Measurements from ENCODE around the gene KCNF1. TPM values are rescaled to one million over a fixed set of nuclear protein-coding genes. Genes with fewer than 3 reads are reported as not detected.

Gene KCNF1
- total RNA-seq, 1 donor from 2014 or later: 0.83 TPM

DNA sequence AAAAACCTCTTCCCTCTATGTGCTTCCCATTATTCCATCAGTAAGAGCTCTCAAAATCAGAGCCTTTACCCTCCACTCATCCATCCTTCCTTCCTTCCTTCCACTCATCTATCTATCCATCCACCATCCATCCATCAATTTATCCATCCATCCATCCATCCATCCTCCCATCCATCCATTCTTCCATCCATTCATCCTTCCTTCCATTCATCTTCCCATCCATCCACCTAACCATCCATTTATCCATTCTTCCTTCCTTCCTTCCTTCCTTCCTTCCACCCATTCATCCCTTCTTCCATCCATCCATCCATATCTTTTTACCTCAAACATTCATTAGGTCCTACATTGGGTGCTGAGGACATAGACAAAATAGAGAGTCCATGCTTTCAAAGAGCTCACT lies 19.4 kb upstream of the KCNF1 start:
- Mint-ChIP-seq H3K4me1 (peaks cover 4% of the 10 kb centered on the region), H3K27ac (no peak overlapping the region), H3K27me3 (ENCODE audit: low read depth) (peaks cover 56% of the 10 kb centered on the region), H3K4me3 (no peak overlapping the region), H3K9me3 (no peaks in the 10 kb centered on the region), H3K36me3 (no peaks in the 10 kb centered on the region)
- DNase-seq (ENCODE audit: low spot score in 2 of 2, unreplicated experiment in 2 of 2): no peak
- TF ChIP-seq, protein P1, sequence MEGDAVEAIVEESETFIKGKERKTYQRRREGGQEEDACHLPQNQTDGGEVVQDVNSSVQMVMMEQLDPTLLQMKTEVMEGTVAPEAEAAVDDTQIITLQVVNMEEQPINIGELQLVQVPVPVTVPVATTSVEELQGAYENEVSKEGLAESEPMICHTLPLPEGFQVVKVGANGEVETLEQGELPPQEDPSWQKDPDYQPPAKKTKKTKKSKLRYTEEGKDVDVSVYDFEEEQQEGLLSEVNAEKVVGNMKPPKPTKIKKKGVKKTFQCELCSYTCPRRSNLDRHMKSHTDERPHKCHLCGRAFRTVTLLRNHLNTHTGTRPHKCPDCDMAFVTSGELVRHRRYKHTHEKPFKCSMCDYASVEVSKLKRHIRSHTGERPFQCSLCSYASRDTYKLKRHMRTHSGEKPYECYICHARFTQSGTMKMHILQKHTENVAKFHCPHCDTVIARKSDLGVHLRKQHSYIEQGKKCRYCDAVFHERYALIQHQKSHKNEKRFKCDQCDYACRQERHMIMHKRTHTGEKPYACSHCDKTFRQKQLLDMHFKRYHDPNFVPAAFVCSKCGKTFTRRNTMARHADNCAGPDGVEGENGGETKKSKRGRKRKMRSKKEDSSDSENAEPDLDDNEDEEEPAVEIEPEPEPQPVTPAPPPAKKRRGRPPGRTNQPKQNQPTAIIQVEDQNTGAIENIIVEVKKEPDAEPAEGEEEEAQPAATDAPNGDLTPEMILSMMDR (IDR thresholded peaks at IDR 0.05; ENCODE audit: unreplicated experiment): no peak

- Mint-ChIP-seq H3K36me3 (no peaks in the 10 kb centered on the region), H3K4me1 (no peaks in the 10 kb centered on the region), H3K4me3 (no peak overlapping the region), H3K27me3 (ENCODE audit: low read depth) (peaks cover 54% of the 10 kb centered on the region), H3K27ac (no peak overlapping the region), H3K9me3 (no peaks in the 10 kb centered on the region)
- TF ChIP-seq, protein P1 (IDR thresholded peaks at IDR 0.05; ENCODE audit: unreplicated experiment): no peak
- DNase-seq (ENCODE audit: low spot score in 2 of 2, unreplicated experiment in 2 of 2): no peak
These were observed 18.9 kb upstream of the KCNF1 start for GRCh38 chr2:10892796-10893350.

DNA sequence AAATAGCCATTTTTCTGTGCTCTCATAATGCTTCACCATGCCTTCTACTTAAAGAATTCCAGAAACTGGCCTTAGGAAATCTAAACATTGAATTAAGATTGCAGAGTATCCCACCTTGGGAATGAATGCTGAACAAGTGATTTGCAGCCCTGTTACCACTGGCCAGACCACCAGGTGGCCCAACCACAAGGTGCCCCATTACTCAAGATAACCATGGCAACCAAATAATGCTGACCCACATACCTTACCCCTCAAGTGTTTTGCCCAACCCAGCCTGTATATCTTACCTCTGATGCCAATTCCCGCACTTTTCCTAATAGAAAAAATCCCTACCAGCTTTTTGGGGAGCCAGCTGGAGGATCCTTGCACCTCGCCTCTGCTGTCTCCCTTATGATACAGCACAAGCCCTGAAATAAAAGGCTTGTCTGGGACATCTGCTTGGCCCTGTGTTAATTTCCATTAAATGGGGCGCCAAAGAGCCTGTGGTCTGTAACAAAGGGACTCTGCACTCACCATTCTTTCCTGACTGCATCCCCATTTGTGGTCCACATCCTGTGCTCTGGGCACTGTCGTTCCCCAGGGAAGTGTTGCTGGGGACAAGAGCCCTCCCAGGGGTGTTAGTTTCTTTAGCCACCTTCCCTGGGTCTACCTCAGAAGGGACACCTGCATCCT lies 17.3 kb upstream of the KCNF1 start:
- H3K27me3 Mint-ChIP-seq (ENCODE audit: low read depth): peaks cover 53% of the 10 kb centered on the region
- no peak overlapping the region for H3K27ac Mint-ChIP-seq
- H3K36me3 Mint-ChIP-seq: no peaks in the 10 kb centered on the region
- no peak overlapping the region for H3K4me3 Mint-ChIP-seq
- TF ChIP-seq, protein P1 (IDR thresholded peaks at IDR 0.05; ENCODE audit: unreplicated experiment): no peak
- no peaks in the 10 kb centered on the region for H3K9me3 Mint-ChIP-seq
- no peak for DNase-seq (ENCODE audit: low spot score in 2 of 2, unreplicated experiment in 2 of 2)
- no peaks in the 10 kb centered on the region for H3K4me1 Mint-ChIP-seq

DNA sequence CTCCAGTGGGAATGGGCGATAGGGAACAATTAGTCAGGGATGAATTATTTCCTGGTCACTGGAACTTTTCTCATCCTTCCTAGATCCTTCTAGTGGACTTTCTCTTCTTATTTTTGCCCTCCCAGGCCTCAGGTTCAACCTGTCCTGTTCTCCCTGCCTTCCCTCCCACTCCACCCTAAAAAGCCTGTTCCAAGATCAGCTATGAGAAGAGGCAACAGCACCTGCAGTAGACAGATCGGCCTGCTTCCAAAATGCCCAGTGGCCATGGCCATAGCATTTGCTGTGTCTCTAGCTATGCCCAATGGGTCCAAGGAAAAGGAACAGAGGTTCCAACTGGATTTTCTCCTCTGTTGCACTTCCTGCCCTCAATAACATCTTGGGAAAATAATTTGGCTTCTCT lies 16.5 kb upstream of the KCNF1 start:
- TF ChIP-seq, protein P1 (IDR thresholded peaks at IDR 0.05; ENCODE audit: unreplicated experiment): no peak
- Mint-ChIP-seq H3K4me1 (no peaks in the 10 kb centered on the region), H3K4me3 (no peak overlapping the region), H3K27me3 (ENCODE audit: low read depth) (peaks cover 47% of the 10 kb centered on the region), H3K9me3 (no peaks in the 10 kb centered on the region), H3K36me3 (no peaks in the 10 kb centered on the region), H3K27ac (no peak overlapping the region)
- no peak for DNase-seq (ENCODE audit: low spot score in 2 of 2, unreplicated experiment in 2 of 2)

- TF ChIP-seq, protein P1 (IDR thresholded peaks at IDR 0.05; ENCODE audit: unreplicated experiment): no peak
- H3K4me1 Mint-ChIP-seq: no peaks in the 10 kb centered on the region
- H3K36me3 Mint-ChIP-seq: no peaks in the 10 kb centered on the region
- no peak overlapping the region for H3K27ac Mint-ChIP-seq
- no peaks in the 10 kb centered on the region for H3K9me3 Mint-ChIP-seq
- DNase-seq (ENCODE audit: low spot score in 2 of 2, unreplicated experiment in 2 of 2): no peak
- H3K27me3 Mint-ChIP-seq (ENCODE audit: low read depth): peaks cover 27% of the 10 kb centered on the region
- H3K4me3 Mint-ChIP-seq: no peak overlapping the region
These were observed 13.8 kb upstream of the KCNF1 start for GRCh38 chr2:10897956-10898355.
